Endometrial microvascular endothelial cells (primary cell): Measurements from ENCODE around the gene CCR5. TPM values are rescaled to one million over a fixed set of nuclear protein-coding genes. Genes with fewer than 3 reads are reported as not detected.

Experiments used
- in situ Hi-C: cut with HindIII; loops from 2 replicates; pipeline ENCODE4 v1.10.0; 2017; ENCODE audit warnings: low sequenced_read_pairs, low pct_unique_long_range_greater_than_20kb; ENCODE audit errors: inconsistent ontology term
- total RNA-seq: library from RNA; depleted of rRNA; stranded (reverse); fragments of >200 nt; gene quantifications from one replicate; pipeline ENCODE4 v1.2.3, GENCODE V29; 2015; ENCODE audit errors: inconsistent ontology term

Gene CCR5
- total RNA-seq, 1 donor from 2014 or later, result not detected

- in situ Hi-C loops, result no loop called here
These were observed 47.3 kb downstream of the CCR5 start for GRCh38 chr3:46417841-46418611.

GRCh38 chr3:46419816-46420215, 49.1 kb downstream of the CCR5 start:
- in situ Hi-C loops, result no loop called here

- in situ Hi-C loops, result no loop called here
These were observed 50.2 kb downstream of the CCR5 start for GRCh38 chr3:46420931-46421330.

DNA sequence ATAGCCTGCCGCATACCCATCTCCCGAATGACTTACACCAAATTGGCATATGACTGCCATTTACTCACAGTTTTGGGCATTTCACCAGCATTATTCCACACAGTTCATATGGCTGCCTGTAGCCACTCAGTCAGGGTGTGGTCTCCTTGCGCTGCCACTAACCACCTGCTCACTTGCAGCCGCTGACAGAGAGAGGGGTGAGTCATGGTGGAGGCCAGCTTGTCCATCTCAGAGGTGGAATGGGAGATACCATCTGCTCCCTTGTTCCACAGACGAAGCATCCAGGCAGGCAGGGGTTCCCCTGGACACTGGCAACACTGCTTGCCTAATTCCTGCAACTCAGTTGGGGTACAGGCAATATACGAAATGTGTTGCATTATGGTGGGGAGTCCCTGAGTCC, 51.9 kb downstream of the CCR5 start:
- in situ Hi-C loops, result no loop called here

- in situ Hi-C loops, result no loop called here
These were observed 52.8 kb downstream of the CCR5 start for GRCh38 chr3:46423588-46423987.

Other genes with a start within 250 kb of the CCR5 start
- not detected for gene CCR1, start 162.6 kb upstream of the CCR5 start, total RNA-seq
- gene CCR3, start 128.5 kb upstream of the CCR5 start, total RNA-seq, result not detected
- not detected for gene CCR2, start 16.8 kb upstream of the CCR5 start, total RNA-seq
- 14.6 TPM for gene CCRL2, start 36.3 kb downstream of the CCR5 start, total RNA-seq
- 0.65 TPM for gene LTF, start 94.0 kb downstream of the CCR5 start, total RNA-seq
- not detected for gene RTP3, start 127.0 kb downstream of the CCR5 start, total RNA-seq
- 0.37 TPM for gene LRRC2, start 195.4 kb downstream of the CCR5 start, total RNA-seq
- not detected for gene FAM240A, start 241.6 kb downstream of the CCR5 start, total RNA-seq